Smooth muscle cell (in vitro differentiated cells): Measurements from ENCODE around the gene DDX41. TPM values are rescaled to one million over a fixed set of nuclear protein-coding genes. Genes with fewer than 3 reads are reported as not detected.

Source experiments
- DNase-seq: peaks from one replicate; lab custom pipeline; 2025; ENCODE audit not compliant: unreplicated experiment; lab: John Stamatoyannopoulos, UW
- H2AFZ ChIP-seq: fragments of 200-600 bp; sonication (generic); 2 replicates; pipeline ENCODE4 v1.6.0; 2016; ENCODE audit warnings: antibody characterized with exemption, low read depth, mild to moderate bottlenecking
- H3F3A ChIP-seq: fragments of 200-600 bp; sonication (generic); 2 replicates; pipeline ENCODE4 v1.6.0; 2017; ENCODE audit warnings: antibody characterized with exemption, low read depth
- H3K27ac ChIP-seq: fragments of 200-600 bp; sonication (generic); 2 replicates; pipeline ENCODE4 v1.5.1; 2016; ENCODE audit warnings: low read depth, mild to moderate bottlenecking
- H3K27me3 ChIP-seq: fragments of 200-600 bp; sonication (generic); 2 replicates; pipeline ENCODE4 v1.6.1; 2016; ENCODE audit warnings: low read depth, mild to moderate bottlenecking
- H3K36me3 ChIP-seq: fragments of 200-600 bp; sonication (generic); 2 replicates; pipeline ENCODE4 v1.5.1; 2016; ENCODE audit warnings: low read depth
- H3K4me1 ChIP-seq: fragments of 200-600 bp; sonication (generic); 2 replicates; pipeline ENCODE4 v1.5.1; 2016; ENCODE audit warnings: low read depth
- H3K4me2 ChIP-seq: fragments of 200-600 bp; sonication (generic); 2 replicates; pipeline ENCODE4 v1.6.0; 2016; ENCODE audit warnings: mild to moderate bottlenecking
- H3K4me3 ChIP-seq: fragments of 200-600 bp; sonication (generic); 2 replicates; pipeline ENCODE4 v1.5.1; 2016; ENCODE audit warnings: mild to moderate bottlenecking
- H3K79me2 ChIP-seq: fragments of 200-600 bp; sonication (generic); 2 replicates; pipeline ENCODE4 v1.6.0; 2016; ENCODE audit warnings: low read depth, mild to moderate bottlenecking
- H3K9ac ChIP-seq: fragments of 200-600 bp; sonication (generic); 2 replicates; pipeline ENCODE4 v1.6.0; 2016; ENCODE audit warnings: low read depth
- H3K9me3 ChIP-seq: fragments of 200-600 bp; sonication (generic); replicated peaks from 2 replicates; pipeline ENCODE4 v1.5.1; 2016; ENCODE audit warnings: low read depth
- H4K20me1 ChIP-seq: fragments of 200-600 bp; sonication (generic); 2 replicates; pipeline ENCODE4 v1.6.0; 2016; ENCODE audit warnings: low read depth
- WGBS: methylation state at CpG from one replicate; pipeline ENCODE4 v1.1.7; 2016; ENCODE audit warnings: low lambda C conversion rate; 5-methylcytosine and 5-hydroxymethylcytosine counted together
- polyA plus RNA-seq: library from polyadenylated mRNA; unstranded; fragments of >200 nt; fragmentation: Nextera tagmentation; extraction: Ambion mirVana; gene quantifications from 2 replicates; pipeline ENCODE4 v1.2.1, GENCODE V29; 2016
- total RNA-seq: library from RNA; depleted of rRNA; stranded (reverse); fragments of >200 nt; gene quantifications from 2 replicates; pipeline ENCODE4 v1.2.3, GENCODE V29; 2014
- TF ChIP-seq, protein P1 (sequence below): fragments of 200-600 bp; sonication (generic); IDR thresholded peaks from 2 replicates; pipeline ENCODE4 v1.5.1; 2017; ENCODE audit warnings: borderline replicate concordance, mild to moderate bottlenecking, antibody characterized with exemption; ENCODE audit not compliant: insufficient read depth, poor library complexity, severe bottlenecking

Gene DDX41
- total and polyA plus RNA-seq, 2 experiments from 2014 or later: 72.5 to 90.0 TPM

DNA sequence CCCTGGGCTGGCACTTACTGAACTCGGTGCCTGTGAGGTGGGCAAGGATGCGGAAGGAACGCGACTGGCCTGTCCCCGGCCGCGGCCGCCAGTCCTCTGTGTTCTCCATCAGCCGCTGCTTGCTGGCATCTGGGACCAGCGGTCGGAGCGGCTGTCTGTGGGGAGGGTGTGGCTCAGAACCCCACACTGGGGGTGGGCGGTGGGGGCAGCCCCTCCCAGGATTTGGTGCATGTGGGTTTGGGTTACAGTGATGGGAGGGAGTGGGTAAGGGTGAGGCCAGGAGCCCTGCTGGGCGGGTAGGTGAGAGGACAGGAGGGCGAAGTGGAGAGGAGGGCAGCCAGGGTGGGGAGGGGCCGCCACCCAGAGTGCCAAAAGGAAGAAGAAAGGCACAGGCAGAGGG is 25.8 kb downstream of the DDX41 start:
- peaks cover 40% of the 10 kb centered on the region for H3F3A ChIP-seq
- H2AFZ ChIP-seq: no peak overlapping the region
- no peak overlapping the region for H3K4me3 ChIP-seq
- no peak overlapping the region for H3K9ac ChIP-seq
- H3K36me3 ChIP-seq: no peaks in the 10 kb centered on the region
- WGBS: 98% methylated on average over 8 of the region's 16 CpGs
- peaks cover 85% of the 10 kb centered on the region for H4K20me1 ChIP-seq
- no peak overlapping the region for H3K4me2 ChIP-seq
- H3K27me3 ChIP-seq: no peaks in the 10 kb centered on the region
- peaks cover 44% of the 10 kb centered on the region for H3K79me2 ChIP-seq
- peaks cover 29% of the 10 kb centered on the region for H3K4me1 ChIP-seq
- peak overlapping the region; percentile 38 for H3K27ac ChIP-seq
- no peak for DNase-seq
- H3K9me3 ChIP-seq: no peaks in the 10 kb centered on the region
- TF ChIP-seq, protein P1, sequence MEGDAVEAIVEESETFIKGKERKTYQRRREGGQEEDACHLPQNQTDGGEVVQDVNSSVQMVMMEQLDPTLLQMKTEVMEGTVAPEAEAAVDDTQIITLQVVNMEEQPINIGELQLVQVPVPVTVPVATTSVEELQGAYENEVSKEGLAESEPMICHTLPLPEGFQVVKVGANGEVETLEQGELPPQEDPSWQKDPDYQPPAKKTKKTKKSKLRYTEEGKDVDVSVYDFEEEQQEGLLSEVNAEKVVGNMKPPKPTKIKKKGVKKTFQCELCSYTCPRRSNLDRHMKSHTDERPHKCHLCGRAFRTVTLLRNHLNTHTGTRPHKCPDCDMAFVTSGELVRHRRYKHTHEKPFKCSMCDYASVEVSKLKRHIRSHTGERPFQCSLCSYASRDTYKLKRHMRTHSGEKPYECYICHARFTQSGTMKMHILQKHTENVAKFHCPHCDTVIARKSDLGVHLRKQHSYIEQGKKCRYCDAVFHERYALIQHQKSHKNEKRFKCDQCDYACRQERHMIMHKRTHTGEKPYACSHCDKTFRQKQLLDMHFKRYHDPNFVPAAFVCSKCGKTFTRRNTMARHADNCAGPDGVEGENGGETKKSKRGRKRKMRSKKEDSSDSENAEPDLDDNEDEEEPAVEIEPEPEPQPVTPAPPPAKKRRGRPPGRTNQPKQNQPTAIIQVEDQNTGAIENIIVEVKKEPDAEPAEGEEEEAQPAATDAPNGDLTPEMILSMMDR: no peak

DNA sequence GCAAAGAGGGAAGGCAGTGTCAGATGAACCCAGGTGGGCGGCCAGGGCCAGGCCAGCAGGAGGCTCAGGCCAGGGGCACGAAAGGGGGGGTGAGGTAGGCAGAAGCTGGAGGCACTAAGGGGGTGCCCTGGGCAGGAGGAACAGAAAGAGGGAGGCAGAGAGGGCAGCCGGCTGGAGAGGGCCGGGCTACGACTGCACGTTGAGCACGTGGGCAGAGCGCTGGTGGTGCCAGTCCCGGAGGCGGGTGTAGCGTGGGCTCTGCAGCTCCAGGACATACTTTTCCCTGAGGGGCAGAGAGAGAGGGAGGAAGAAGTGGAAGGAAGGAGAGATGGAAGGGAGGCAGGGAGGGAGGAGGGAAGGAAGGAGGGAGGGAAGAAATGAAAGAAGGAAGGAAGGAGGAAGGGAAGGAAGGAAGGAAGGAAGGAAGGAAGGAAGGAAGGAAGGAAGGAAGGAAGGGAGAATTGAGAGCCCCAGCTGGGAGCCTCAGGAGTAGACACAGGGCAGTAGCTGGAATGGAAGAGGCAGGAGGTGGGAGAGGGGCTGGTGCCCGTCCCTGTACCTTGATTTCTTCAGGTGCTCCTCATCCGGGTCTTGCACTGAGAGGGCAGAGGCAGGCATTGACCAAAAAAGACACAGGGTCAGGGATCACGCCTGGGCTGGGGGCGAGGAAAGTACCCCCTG is 26.3 kb downstream of the DDX41 start:
- Histone ChIP-seq H3K79me2 (peaks cover 44% of the 10 kb centered on the region), H4K20me1 (peaks cover 90% of the 10 kb centered on the region)
- 98% methylated on average over 15 of the region's 15 CpGs for WGBS

DNA sequence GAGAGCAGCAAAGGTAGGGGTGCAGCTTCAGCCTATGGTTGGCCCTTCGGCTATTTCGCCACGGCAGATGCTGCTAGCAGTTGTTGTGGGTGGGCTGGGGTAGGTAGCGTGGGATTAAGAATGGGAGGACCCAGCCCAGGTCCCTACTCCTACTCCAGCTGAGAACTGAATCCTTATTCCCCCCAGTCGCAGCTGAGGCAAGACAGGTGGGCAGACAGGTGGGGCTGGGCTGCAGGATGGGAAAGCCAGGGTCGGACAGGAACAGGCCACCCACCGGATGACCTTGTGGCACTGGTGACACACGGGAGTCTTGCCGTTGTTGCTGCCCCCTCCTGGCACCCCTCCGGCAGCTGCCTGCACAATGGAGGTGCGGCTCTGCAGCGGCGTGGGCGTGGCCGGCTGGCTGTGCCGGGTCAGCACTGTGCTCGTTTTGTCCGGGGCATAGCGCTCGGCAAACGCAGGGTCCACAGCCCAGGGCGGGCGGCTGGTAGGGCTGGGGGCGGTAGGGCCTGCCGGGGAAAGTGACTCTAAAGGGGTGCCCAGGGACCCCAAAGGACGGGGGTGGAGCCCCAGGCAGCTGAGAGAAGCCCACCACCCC is 27.5 kb downstream of the DDX41 start:
- Histone ChIP-seq H3K9ac (no peak overlapping the region), H3K4me2 (no peak overlapping the region), H3K4me3 (no peak overlapping the region), H3K36me3 (no peaks in the 10 kb centered on the region), H3F3A (peaks cover 50% of the 10 kb centered on the region), H3K9me3 (no peaks in the 10 kb centered on the region), H2AFZ (no peak overlapping the region), H4K20me1 (peaks cover 100% of the 10 kb centered on the region), H3K27me3 (no peaks in the 10 kb centered on the region), H3K79me2 (peaks cover 43% of the 10 kb centered on the region), H3K4me1 (peaks cover 16% of the 10 kb centered on the region), H3K27ac (no peak overlapping the region)
- TF ChIP-seq, protein P1: no peak
- DNase-seq: no peak
- WGBS: 90% methylated on average over 23 of the region's 26 CpGs

More for the DNA sequence above, 26.3 kb downstream of the DDX41 start:
- no peaks in the 10 kb centered on the region for H3K36me3 ChIP-seq
- H3K9me3 ChIP-seq: no peaks in the 10 kb centered on the region
- H3K9ac ChIP-seq: no peak overlapping the region
- no peak overlapping the region for H3K27ac ChIP-seq
- no peak overlapping the region for H2AFZ ChIP-seq
- TF ChIP-seq, protein P1: no peak
- peaks cover 38% of the 10 kb centered on the region for H3F3A ChIP-seq
- no peak for DNase-seq
- peaks cover 25% of the 10 kb centered on the region for H3K4me1 ChIP-seq
- no peaks in the 10 kb centered on the region for H3K27me3 ChIP-seq
- H3K4me3 ChIP-seq: no peak overlapping the region
- no peak overlapping the region for H3K4me2 ChIP-seq
